GM19099 (cell line): ENCODE results near the gene FCRL6.

Experiments
- POLR2A ChIP-seq: IDR thresholded peaks from 3 replicates; pipeline ENCODE4 v1.6.1; 2011; ENCODE audit warnings: low read depth; ENCODE audit not compliant: insufficient read length; ENCODE audit errors: extremely low read depth

FCRL6 gene

DNA sequence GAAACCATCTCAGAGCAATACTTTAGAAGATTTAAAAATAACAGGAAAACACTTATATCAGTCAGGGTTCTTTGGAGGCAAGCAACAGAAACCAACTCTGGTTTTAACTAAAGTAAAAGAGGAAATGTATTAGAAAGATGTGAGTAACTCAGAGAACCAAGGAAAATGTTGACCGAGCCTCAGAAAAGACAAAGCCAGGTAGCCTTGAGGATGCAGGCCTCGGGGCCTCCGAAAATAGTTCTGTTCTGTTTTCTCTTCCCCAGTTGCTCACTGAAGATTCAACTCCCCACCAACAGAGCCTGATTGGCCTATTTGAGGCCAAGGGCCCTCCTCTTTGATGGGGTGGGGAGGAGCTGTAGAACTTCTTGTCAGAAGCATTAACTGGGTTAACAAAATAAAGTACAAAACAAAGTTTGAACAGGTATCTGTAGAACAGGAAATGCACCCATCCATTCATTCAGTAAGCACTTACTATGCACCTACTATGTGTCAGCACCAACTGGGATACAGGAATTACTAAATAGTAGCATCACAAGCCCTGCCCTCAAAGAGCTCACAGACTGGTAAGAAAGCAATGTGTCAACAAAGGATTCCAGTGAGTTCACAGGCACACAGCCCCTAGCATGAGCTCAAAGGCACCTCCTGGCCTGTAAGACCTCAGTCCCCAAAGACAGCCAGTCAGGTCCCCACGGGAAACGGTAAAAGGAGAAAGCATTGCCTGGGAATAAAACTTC is 37.1 kb downstream of the FCRL6 start:
- no peak for TF ChIP-seq POLR2A

DNA sequence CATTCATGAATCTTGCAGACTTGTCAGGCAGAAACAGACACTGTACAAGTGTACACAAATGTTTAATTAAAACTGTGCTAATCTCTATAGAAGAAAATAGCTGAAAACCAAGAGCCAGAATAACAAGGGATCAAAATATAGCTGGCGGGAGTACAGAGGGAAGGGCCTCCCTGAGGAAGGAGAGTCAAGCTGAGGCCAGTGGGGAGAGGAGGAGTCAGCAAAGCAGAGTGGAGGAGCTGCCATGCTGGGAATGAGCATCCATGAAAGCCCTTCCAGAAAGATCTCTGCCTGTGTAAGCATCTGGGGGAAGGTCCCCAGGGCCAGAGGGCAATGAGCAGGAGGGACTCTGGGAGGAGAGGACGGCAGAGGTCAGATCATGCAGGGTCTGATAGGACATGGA is 39.6 kb downstream of the FCRL6 start:
- TF ChIP-seq POLR2A: no peak

DNA sequence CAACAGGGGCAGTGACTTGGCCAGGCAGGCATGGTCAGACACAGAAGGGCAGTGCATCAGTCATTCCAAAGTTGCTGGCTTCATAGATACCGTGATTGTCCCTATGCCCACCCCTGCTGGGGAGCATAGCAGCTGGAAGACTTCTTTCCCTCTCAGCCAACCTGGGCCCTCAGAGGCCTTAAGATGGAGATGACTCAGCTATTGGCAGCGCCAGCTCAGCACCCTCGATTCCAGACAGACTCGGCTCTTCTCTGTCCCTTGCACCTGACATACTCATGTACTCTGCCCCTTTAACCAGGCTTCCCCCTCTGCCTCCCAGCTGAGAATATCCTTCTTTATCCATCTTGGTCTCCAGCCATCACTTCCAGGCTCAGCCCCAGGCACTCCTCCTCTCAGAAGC is 41.3 kb downstream of the FCRL6 start:
- no peak for TF ChIP-seq POLR2A

DNA sequence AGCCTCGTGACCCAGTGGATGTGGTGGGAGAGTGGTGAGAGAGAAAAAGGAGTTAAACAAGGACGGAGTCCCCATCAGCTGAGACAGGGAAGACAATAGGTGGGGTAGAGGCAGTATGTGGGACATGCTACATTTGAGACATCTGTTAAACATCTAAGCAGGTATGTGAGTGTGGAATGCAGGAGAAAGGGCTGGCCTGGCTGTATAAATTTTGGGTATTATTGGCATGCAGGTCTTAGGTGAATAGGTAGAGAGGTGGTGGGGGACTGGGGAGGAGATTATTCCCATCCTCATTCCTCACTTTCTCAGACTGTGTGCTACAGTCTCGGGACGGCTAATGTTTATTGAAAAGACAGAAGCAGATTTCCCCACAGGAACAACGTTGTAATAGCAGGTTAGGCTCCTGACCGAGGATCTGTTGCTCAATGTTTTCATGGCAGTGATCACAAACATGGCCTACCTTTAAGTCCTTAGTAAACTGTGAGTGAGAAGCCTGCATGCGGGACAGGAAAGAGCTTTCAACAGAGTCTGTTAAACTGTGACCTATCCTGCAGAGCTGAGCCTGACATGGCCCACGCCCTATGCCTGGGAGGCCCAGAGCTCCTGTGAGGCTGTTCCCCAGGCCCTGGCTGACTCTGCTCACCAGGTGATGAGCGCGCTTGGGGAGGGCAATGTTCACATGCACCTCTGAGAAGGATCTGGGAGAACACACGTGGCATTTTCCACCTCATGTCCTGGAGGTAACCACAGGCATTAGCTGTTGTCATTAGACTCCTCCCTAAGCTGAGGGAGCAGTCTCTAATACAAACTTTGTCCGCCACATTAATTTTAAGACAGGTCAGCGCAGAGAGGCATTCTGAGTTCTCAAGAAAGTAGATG is 43.8 kb downstream of the FCRL6 start:
- TF ChIP-seq POLR2A: no peak

DNA sequence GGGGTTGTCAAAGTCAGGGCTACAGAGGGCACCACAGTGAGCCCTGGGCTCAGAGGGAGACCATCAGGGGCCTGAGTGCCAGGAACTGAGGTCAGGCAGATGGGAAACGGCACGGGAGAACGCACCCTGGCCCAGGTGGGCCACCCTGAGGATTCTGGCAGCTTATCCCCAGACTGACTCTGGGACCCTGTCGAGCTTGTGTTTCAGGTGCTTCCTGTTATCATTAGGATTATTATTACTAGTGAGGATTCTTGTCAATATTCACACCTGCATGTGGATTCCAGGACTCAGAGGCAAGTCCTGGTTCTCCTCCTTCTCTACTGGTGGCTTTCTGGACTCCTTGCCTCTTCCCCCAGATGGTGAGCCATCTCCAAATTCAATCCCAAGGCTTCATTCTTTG is 45.1 kb downstream of the FCRL6 start:
- no peak for TF ChIP-seq POLR2A

DNA sequence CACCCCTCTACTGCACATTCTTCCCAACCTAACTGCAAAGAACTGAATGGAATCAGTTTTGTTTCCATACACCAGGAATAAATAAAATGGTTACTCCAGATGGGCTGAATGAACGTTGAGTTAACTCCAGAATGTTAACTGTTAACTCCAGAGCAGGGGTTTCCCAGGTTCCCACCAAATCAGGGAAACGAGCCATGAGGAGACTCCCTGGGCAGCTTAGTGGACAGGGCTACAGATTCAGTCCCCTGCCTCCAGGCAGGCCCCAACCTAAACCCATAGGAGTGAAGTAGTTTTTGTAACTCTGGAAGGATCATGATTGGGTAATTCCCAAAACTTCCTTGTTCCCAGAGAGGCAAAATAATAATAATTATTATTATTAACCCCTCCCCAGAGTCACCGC is 46.2 kb downstream of the FCRL6 start:
- TF ChIP-seq POLR2A: no peak

DNA sequence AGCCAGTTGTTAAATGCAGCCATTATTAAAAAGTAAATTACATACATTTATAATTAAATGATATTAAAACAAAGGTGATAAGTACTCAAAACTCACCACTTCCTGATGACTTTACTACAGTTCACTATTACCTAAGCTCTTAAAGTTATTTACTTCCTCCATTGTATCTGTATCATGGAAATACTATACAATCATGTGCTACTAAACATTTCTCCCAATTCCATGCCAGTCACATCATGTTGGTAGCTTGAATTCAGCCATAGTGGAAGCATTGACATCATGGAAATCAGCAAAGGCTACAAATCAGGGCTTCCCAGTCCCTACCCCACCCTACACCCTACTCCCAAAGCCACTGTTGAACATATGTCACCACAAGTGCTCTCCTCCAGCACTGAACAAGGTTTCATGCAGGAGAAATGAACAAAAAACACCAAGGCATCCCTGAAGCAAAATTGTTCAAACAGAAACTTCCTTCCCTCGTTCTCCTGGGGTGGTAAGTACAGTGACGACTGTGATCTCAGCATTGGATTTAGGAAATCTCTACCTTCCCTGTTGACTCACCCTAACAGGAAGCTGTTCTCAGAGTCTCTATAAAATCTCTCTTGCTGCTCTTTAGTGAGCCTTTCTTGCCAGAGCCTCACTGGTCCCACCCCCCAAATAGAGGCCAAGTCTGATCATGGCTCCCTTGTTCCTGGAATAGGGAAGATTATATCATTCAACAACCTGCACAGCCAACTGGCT is 47.6 kb downstream of the FCRL6 start:
- TF ChIP-seq POLR2A: no peak

DNA sequence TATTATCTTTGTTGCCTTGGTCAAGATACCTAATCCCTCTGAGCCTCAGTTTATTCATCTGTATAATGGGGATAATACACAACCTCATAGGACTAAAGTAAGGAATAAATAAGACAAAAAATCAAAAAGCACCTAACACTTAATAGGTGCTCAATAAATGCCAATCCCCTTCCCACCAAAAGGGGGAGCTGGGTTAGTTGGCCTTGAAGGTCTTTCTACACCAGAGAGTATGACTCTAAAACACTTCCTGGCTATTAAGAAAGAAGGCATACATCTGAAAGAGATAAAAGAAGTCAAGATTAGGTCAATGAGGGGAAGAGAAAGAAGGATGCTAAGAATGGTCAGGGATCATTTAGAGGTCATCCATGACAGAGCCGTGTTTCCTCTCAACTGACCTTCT is 49.2 kb downstream of the FCRL6 start:
- TF ChIP-seq POLR2A: no peak

DNA sequence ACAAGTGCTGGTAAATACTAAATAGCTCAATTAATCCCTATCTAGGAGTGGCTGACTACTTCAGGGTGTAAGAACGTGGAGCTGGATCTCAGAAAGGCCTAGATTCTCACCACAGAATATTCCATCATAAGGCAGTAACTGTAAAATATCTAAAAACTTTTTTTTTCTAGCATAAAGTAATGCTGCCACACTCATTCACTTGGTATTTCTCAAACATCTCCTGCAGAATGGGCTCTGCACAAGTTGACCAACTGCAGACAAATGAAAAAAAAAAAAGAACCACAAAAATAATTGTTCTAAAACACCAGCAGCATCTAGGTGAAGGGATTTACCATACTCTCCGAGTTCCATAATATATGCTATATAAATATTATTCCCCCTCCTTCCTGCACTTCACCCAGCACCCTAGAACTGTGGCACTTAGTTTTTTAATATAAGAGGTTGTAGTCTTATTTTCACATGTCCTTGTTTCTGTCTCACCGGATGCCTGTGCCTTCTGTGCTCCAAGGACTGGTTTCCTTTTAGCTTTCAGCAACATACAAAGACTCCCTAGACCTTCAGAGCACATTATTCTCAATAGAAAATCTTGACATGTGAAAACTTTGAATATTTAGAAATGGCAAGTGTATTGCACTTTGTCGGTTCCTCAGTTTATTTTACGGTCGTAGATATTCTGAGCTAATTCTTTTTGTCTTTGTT is 51.4 kb downstream of the FCRL6 start:
- TF ChIP-seq POLR2A: no peak

DNA sequence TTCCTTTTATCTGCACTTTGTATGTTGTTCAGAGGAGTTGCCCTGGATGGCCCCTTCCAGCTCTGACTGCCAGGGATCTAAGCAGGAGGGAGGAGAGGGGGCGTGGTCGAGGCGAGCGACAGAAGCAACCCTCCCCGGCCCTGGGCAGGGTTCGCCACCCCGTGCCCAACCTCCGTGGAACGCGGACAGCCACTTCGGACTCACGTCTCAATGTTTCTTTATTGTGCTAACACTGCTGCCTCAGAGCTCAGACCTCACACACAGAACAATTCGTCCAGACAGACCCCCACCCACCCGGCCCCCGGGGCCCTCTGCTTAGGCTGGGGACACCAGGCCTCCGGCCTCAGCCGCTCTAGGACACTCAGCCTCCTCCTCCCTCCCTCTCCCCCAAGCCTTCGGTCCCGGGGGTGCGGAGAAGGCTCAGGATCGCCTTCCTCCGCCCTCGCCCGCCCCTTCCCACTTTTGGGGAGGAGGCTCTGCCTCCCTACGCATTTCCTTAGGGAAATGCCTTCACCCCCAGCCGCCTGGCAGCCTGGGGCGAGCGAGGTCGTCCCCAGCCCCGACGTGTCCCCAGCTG is 52.0 kb downstream of the FCRL6 start:
- TF ChIP-seq POLR2A: no peak

DNA sequence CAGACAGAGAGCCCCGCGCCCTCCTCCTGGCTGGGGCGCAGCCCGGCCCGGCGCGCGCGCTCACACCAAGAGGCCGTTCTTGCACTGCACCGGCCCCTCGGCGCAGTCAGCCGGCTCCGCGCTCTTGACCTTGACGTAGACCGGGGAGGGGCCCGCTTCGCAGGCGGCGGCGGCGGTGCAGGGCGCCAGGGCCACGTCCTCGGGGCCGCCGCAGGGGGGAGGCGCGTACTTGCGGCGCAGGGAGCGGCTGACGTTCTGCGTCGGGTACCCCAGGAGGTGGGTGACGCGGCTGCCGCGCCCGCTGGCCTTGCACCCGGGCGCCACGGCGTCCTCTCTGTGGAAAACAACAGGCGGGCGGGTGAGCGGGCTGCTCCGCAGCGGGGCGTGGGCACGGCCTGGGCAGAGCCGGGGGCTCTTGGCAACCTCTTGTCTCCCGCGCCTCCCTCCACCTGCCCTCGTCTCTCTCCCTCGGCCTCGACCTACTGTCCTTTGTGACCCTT is 52.6 kb downstream of the FCRL6 start:
- TF ChIP-seq POLR2A: no peak

DNA sequence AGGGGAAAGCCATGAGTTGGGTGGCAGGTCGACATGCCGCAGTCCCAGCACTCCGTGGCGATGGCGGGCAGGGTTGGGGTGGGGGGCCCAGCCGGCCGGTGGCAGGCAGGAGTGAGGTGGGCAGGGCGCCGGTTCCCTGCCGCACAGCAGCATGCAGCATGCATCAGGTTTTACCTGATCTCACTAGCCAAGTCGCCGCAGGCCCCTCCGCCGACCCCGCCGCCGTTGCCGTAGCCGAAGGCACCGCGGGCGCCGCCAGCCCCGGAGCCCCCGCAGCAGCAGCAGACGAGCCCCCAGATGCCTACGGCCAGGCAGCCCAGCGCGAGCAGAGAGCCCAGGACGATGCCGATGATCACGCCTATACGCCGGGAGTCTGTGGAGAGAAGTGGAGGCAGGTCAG is 53.5 kb downstream of the FCRL6 start:
- TF ChIP-seq POLR2A: no peak

DNA sequence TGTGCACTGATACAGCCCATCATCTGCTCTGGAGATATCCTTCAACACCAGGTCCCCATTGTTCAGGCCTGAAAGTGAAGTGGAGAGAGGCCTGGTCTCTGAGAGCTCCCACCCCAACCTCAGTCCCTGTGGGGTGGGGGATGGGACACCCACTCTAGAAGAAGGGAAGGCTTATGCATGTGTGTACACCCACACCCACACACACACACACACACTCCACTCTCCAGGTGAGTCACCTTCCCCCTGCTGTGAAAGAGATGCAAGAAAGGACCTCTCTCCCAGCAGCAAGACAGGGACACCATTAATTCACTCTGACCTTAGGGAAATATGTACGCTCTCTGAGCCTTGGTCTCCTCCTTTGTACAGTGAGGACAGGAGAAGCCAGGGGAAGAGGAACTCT is 54.4 kb downstream of the FCRL6 start:
- TF ChIP-seq POLR2A: no peak

DNA sequence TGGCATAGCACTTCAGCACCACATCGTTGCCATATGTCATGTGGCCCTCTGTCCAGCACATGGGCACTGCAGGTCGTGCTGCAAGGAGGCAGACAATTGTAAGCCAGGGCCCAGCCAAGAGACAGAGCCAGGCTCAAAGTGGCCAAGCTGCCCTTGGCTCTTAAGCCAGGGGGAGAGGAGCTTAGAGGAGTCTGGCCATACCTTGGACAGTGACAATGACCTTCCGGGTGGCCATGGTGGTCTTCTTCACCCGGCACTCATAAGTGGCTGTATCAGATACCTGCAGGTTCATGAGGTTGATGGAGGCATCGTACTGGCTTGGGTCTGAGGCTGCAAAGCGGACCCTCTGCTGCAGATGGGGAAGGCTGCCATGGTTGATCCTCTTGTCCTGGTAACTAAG is 55.7 kb downstream of the FCRL6 start:
- TF ChIP-seq POLR2A: no peak
